GM12892 (cell line): ENCODE results near the gene FSCN2.
A peak's percentile ranks its signal among the peaks of the same experiment; 100 is the strongest.
"Not testable (repeated sequence)": the region's sequence is repeated elsewhere in the genome, so short reads cannot be mapped to it uniquely, and the experiment has no call there.

Experiments used
- DNase-seq: peaks from one replicate; pipeline ENCODE4 v3.0.0; 2011; ENCODE audit not compliant: insufficient read length
- FAIRE-seq: peaks from 2 replicates; lab custom pipeline; 2011; peaks lifted over from hg19 to GRCh38; lab: Jason Lieb, UNC
- POLR2A ChIP-seq: IDR thresholded peaks from 2 replicates; pipeline ENCODE4 v1.6.1; 2011; ENCODE audit warnings: low read depth, low read length, control low read depth
- POLR2AphosphoS5 ChIP-seq: IDR thresholded peaks from 2 replicates; pipeline ENCODE4 v1.6.1; 2011; ENCODE audit warnings: low read depth, low read length, control low read depth
- TAF1 ChIP-seq: IDR thresholded peaks from 2 replicates; pipeline ENCODE4 v1.6.1; 2011; ENCODE audit warnings: low read depth, mild to moderate bottlenecking, control low read depth, low read length, borderline replicate concordance

The FSCN2 gene

DNA sequence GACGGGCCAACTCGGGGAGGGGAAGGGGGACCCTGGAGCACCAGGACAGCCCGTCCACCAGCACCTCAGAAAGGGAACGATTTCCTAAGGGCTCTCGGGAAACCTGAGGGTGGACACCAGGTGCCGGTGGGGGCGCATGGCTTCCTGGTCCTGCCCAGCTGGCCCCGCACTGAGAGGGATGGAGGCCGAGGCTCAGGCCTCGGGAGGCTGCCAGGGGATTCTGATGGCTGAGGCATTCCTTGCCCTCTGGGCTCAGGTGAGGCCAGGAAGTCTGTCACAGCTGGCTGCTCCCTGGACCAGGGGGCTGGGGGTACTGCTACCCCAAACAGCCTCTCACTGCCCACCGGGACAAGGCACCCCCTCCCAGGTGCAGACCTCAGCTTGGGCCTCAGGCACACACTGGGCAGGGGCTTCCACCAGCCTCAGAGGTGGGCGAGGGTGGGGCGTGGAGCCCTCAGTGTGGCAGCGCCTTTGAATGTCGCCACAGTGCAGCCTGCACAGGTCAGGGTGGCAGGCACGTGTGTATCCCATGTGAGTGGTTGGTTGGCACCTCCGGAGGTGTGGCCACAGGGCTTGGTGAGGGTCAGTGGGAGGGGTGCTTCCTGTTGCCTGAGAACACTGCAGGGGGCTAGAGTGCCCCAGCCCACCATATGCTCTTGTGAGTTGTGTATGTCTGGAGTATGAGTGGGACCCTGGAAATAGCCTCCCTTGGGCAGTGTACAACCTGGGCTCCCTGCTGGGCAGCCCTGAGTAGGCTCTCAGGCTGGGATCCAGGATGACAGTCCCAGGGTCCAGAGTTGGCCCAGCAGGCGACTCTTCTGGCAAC is 3.9 kb upstream of the FSCN2 start:
- DNase-seq, result no peak
- no peak for FAIRE-seq
- TF ChIP-seq POLR2AphosphoS5, result no peak
- no peak for TF ChIP-seq POLR2A
- no peak for TF ChIP-seq TAF1

DNA sequence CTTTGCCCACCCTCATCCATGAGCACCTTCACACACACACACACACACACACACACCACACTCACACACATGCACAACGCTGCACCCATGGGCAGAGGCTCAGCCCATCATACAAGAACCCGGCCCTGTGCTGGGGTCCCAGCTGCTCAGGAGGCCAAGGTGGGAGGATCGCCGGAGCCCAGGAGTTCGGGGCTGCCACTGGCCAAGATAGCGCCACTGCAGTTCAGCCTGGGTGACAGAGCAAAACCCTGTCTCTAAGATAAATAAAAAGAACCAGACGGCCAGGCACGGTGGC is 3.4 kb upstream of the FSCN2 start:
- no peak for DNase-seq
- TF ChIP-seq POLR2A (no peak), TAF1 (no peak), POLR2AphosphoS5 (no peak)
- FAIRE-seq, result no peak

DNA sequence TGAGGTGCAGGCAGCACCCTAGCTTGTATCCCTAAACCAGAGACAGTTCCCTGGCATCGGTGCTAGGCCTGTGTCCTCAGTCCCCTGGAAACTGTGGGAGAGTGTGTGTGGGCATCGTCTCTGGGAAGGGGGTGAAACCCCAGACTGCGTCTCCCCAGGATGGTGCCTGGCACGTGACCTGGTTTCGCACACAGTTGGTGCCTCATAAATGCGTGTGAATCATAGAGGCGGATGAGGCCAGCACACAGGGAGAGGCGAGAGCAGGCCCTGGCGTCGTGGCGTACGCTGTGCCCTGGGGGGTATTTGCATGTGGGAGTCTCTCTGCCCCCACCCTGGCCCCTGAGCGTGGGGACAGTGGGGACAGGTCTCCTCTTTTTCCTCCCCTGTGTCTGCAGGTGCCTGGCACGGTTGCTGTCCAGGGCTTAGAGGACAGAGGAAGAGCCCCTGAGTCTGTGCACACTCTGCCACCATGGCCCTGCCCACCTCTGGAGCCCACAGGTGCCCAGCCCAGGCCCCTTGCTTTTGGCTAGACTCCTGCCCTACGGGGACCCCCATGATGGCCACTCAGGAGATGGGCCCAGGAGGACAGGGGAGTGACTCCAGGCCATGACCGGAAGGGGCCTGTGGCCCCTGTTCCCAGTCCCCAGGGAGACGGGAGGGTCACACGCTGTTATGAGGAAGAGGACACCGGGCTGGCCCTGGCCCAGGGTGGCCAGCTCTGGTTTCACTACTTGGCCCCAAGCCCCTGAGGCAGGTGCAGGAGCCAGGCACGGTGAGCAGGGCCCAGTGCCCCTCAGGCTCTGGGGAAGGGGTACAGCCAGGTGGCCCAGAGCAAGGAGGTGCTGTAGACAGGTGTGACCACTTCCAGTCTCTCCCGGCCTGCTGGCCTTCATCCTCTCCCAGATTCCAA is 1.3 kb upstream of the FSCN2 start:
- FAIRE-seq (no peak), DNase-seq (no peak)
- TF ChIP-seq POLR2AphosphoS5 (no peak), POLR2A (no peak), TAF1 (no peak)

DNA sequence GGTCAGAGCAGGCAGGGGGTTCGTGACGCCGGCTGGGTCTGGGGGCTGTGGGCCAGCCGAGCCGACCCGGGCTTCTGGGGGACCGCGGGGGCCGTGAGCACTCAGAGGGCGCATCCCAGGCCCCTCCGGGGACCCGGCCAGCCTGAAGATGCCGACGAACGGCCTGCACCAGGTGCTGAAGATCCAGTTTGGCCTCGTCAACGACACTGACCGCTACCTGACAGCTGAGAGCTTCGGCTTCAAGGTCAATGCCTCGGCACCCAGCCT is 140 bp downstream of the FSCN2 start:
- TF ChIP-seq TAF1 (no peak), POLR2A (no peak), POLR2AphosphoS5 (no peak)
- no peak for DNase-seq

DNA sequence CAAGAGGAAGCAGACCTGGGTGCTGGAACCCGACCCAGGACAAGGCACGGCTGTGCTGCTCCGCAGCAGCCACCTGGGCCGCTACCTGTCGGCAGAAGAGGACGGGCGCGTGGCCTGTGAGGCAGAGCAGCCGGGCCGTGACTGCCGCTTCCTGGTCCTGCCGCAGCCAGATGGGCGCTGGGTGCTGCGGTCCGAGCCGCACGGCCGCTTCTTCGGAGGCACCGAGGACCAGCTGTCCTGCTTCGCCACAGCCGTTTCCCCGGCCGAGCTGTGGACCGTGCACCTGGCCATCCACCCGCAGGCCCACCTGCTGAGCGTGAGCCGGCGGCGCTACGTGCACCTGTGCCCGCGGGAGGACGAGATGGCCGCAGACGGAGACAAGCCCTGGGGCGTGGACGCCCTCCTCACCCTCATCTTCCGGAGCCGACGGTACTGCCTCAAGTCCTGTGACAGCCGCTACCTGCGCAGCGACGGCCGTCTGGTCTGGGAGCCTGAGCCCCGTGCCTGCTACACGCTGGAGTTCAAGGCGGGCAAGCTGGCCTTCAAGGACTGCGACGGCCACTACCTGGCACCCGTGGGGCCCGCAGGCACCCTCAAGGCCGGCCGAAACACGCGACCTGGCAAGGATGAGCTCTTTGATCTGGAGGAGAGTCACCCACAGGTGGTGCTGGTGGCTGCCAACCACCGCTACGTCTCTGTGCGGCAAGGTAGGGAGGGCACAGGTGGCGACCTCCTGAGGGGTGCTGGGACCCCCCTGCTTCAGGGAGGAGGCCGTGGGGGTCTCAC is 667 bp downstream of the FSCN2 start:
- TF ChIP-seq POLR2A (no peak), POLR2AphosphoS5 (no peak), TAF1 (no peak)
- DNase-seq (no peak), FAIRE-seq (no peak)

More for the DNA sequence above, 140 bp downstream of the FSCN2 start:
- no peak for FAIRE-seq

DNA sequence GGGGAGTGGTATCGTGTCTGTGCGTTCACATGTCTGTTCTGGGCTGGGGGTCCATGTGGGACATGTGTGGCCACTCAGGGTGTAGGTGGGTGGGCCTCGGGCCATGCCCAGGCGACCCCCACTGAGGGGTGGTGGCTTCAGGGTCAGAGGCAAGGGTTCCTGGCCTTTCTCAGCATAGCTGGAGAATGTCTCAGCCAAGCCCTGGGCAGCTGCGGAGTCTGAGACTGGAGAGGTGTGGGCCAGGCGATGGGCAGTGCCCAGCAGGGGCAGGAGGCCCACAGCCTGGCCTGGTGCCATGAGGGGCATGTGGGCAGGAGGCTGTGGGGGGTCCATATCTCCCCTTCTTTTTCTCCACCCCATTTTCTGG is 1.2 kb downstream of the FSCN2 start:
- DNase-seq (no peak), FAIRE-seq (no peak)
- TF ChIP-seq TAF1 (no peak), POLR2A (no peak), POLR2AphosphoS5 (no peak)

DNA sequence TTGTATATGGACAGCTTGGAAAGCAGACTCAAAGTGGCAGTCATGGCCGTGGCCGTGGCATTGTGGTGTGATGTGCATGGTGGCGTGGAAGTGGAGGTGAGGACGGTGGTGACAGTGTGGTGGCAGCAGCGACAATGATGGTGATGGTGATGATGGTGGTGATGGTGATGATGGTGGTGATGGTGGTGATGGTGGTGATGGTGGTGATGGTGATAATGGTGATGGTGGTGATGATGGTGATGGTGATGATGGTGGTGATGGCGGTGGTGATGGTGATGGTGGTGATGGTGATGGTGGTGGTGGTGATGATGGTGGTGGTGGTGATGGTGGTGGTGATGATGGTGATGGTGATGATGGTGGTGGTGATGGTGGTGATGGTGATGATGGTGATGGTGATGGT is 2.8 kb downstream of the FSCN2 start:
- not testable (repeated sequence) for DNase-seq, FAIRE-seq

DNA sequence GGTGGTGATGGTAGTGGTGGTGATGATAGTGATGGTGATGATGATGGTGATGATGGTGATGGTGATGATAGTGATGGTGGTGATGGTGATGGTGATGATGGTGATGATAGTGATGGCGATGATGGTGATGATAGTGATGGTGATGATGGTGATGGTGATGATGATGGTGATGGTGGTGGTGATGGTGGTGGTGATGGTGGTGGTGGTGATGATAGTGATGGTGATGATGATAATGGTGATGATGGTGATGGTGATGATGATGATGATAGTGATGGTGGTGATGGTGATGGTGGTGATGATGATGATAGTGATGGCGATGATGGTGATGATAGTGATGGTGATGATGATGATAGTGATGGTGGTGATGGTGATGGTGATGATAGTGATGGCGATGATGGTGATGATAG is 3.8 kb downstream of the FSCN2 start:
- not testable (repeated sequence) for FAIRE-seq, DNase-seq

DNA sequence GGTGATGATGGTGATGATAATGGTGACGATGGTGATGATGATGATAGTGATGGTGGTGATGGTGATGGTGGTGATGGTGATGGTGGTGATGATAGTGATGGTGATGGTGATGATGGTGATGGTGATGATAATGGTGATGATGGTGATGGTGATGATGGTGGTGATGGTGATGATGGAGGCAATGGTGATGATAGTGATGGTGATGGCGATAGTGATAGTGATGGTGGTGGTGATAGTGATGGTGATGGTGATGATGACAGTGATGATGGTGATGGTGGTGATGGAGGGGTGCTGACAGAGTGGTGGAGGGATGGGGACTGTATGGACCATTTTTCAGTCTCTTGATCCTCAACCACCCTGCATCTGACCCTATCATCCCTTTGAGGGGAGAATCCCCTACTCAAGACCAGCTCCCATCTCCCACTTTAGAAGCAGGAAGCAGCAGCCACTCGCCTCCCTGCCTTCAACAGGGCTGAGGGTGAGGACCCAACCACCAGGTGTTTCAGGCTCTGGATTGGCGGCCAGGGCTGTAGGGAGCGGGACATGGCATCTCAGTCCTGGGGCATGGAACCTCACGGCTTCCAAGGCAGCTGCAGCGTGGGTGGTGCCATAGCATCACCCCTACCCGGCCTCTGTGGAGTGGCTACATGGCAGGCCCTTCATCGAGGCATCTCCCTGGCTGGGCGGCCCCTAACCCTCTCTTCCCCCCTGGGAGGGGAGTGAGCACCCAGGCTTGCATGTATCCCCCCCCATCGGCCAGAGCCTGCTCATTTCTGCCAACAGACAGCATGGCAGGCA is 4.5 kb downstream of the FSCN2 start:
- DNase-seq (no peak), FAIRE-seq (peak; percentile 5)
- no peak for TF ChIP-seq POLR2A
- no peak for TF ChIP-seq TAF1
- TF ChIP-seq POLR2AphosphoS5, result no peak

DNA sequence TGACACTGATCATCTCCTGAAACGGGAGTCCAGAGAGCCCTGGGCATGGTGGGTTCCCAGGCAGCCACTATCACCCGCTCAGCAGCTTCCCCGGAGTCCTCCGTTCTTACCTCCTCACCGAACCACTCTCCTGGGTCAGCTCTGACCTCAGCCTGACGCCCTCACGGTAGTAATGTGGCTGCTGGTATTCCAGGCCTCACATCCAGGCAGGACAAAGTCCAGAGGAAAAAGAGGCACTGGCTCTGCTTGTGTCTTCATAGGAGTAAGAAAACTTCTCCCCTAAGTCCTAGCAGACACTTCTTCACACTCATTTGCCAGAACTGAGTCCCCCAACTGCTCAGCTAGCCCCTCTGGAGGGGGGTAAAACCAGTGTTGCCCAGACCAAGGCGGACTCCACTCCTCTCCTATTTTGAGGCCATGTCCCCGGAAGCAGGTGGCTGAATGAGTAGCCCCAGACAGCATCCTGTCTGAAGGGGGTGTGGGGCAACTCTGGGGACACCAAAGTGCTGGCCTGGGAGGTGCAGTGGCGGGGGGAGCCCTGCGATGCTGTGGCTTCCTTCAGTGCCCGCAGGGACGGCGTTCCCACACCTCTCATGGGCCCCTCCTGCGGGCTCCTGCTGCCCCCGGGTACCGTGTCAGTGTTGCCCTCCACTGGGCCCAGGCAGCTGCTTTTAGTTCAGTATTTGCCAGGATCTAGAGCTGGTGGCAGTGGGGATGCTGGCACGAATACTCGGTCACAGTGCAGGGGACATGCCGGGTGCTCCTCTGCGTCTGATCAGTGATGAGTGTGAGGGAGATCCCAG is 5.4 kb downstream of the FSCN2 start:
- DNase-seq, result no peak

More for the DNA sequence above, 5.4 kb downstream of the FSCN2 start:
- no peak for FAIRE-seq
- TF ChIP-seq TAF1, result no peak
- TF ChIP-seq POLR2A, result no peak
- TF ChIP-seq POLR2AphosphoS5, result no peak
